Endothelial cell of umbilical vein (primary cell): ENCODE results near the gene ORC5.

Source experiments
- EZH2 ChIP-seq: IDR thresholded peaks from 2 replicates; pipeline ENCODE4 v1.6.1; 2012; ENCODE audit warnings: borderline replicate concordance, low read depth, mild to moderate bottlenecking, moderate library complexity, low read length, inconsistent platforms; ENCODE audit not compliant: severe bottlenecking
- POLR2A ChIP-seq: IDR thresholded peaks from 2 replicates; pipeline ENCODE4 v1.6.1; 2012; ENCODE audit warnings: low read depth, mild to moderate bottlenecking, control low read depth, low read length
- POLR2AphosphoS5 ChIP-seq: IDR thresholded peaks from 2 replicates; pipeline ENCODE4 v1.6.1; 2012; ENCODE audit warnings: low read depth, mild to moderate bottlenecking, control low read depth, low read length, moderate library complexity; ENCODE audit not compliant: insufficient read depth
- TF ChIP-seq, protein P1 (sequence below): IDR thresholded peaks from 2 replicates; pipeline ENCODE4 v1.6.1; 2011; ENCODE audit not compliant: insufficient read depth, insufficient read length
- TF ChIP-seq, protein P2 (sequence below), 2 donors: IDR thresholded peaks; 1 replicate in 1 of 2; 2 replicates in 1 of 2; pipeline ENCODE4 v1.5.1; 2011; ENCODE audit warnings: low read length in 2 of 2, mild to moderate bottlenecking in 2 of 2, moderate library complexity in 2 of 2, control low read depth in 1 of 2, inconsistent platforms in 1 of 2, low read depth in 1 of 2; ENCODE audit not compliant: insufficient read depth in 1 of 2; ENCODE audit errors: extremely low read depth in 1 of 2

GRCh38 chr7:104135760-104136558 is 71.9 kb downstream of the ORC5 start:
- TF ChIP-seq, protein P1, sequence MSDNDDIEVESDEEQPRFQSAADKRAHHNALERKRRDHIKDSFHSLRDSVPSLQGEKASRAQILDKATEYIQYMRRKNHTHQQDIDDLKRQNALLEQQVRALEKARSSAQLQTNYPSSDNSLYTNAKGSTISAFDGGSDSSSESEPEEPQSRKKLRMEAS: no peak
- TF ChIP-seq, protein P2, sequence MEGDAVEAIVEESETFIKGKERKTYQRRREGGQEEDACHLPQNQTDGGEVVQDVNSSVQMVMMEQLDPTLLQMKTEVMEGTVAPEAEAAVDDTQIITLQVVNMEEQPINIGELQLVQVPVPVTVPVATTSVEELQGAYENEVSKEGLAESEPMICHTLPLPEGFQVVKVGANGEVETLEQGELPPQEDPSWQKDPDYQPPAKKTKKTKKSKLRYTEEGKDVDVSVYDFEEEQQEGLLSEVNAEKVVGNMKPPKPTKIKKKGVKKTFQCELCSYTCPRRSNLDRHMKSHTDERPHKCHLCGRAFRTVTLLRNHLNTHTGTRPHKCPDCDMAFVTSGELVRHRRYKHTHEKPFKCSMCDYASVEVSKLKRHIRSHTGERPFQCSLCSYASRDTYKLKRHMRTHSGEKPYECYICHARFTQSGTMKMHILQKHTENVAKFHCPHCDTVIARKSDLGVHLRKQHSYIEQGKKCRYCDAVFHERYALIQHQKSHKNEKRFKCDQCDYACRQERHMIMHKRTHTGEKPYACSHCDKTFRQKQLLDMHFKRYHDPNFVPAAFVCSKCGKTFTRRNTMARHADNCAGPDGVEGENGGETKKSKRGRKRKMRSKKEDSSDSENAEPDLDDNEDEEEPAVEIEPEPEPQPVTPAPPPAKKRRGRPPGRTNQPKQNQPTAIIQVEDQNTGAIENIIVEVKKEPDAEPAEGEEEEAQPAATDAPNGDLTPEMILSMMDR (IDR thresholded peaks at IDR 0.05; ENCODE audit: extremely low read depth in 1 of 2, insufficient read depth in 1 of 2, low read depth in 1 of 2, low read length in 2 of 2): no peak
- TF ChIP-seq EZH2: no peak
- no peak for TF ChIP-seq POLR2A
- no peak for TF ChIP-seq POLR2AphosphoS5
